ENCODE results near the gene HINT2.

The HINT2 gene

GRCh38 chr9:35847792-35848572, 33.1 kb upstream of the HINT2 start:
- DNase-seq (ENCODE audit: low read depth) = peak; percentile 18
- no peak overlapping the region for H3K4me3 ChIP-seq (ENCODE audit: low read depth, low read length)
- no peak for TF ChIP-seq CTCF (IDR thresholded peaks at IDR 0.05; ENCODE audit: low read depth, low read length, missing control alignments)
- in situ Hi-C loops (cut with HindIII; ENCODE audit: low sequenced_read_pairs) = no loop called here

DNA sequence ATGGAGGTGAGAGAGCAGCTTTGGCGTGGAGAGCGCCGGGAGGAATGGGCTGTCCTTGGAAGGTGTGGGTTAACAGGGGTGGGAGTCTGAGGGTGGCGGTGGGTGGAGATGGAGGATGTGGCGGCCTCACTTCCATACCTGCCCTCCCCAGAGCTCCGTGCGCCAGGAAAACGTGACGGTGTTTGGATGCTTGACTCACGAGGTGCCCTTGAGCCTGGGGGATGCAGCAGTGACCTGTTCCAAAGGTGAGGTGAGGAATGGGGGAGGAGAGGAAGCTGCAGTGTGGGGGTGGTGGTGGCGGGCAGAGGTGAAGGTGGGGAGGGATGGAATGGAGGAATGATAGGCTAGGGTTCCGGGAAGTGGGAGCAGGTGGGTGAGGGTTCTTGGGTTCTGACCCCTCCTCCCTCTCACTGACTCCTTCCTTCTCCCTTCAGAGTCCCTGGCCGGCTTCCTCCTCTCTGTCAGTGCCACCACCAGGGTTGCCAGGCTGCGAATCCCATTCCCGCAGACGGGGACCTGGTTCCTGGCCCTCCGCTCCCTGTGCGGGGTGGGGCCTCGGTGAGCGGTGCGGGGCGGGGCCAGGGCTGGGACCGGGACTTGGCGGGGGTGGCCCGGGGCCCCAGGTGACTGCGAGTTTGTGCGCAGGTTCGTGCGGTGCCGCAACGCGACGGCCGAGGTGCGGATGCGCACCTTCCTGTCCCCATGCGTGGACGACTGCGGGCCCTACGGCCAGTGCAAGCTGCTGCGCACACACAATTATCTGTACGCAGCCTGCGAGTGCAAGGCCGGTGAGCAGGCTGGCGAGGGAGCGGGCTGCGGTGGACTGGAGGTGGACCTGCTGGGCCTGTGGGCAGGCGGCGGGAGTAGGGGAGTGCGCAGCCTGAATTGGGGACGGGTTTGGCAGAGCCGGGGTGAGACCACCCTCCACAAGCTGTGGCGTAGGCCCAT, 31.3 kb upstream of the HINT2 start:
- H3K4me3 ChIP-seq (ENCODE audit: low read depth, low read length) = no peak overlapping the region

DNA sequence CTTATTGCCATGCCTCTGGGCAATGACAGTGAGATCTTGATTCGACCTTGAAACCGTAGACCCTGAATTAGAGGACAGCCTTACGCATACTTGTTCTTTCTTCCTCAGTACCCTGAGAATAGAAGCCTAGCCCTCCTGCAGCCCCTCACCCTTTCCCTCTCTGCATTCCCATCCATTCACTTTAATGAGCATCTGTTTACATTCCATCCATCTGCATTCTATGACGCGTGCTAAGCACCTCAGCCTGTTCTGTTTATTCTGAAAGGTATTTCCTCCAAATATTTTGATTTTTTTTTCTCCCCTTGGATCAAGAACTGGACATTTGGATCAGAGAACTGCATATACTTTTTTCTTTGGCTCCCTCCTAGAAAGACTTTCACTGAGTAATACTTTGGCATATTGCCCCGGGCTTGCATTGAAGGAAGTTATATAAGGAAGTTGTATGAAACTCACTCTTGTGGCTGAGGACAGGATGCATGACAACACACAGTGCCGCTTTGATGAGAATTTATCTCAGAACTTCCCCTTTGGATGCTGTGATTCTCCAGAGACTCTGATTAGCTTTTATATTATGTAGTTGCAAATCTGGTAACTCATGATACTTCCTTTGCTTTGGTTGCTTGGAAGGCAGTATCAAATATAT, 29.9 kb upstream of the HINT2 start:
- TF ChIP-seq CTCF (IDR thresholded peaks at IDR 0.05; ENCODE audit: low read depth, low read length, missing control alignments) = no peak
- no peak overlapping the region for H3K4me3 ChIP-seq (ENCODE audit: low read depth, low read length)
- in situ Hi-C loops (cut with HindIII; ENCODE audit: low sequenced_read_pairs) = no loop called here
- peak; percentile 74 for DNase-seq (ENCODE audit: low read depth)

More for the DNA sequence above, 31.3 kb upstream of the HINT2 start:
- TF ChIP-seq CTCF (IDR thresholded peaks at IDR 0.05; ENCODE audit: low read depth, low read length, missing control alignments) = no peak
- DNase-seq (ENCODE audit: low read depth) = no peak
- in situ Hi-C loops (cut with HindIII; ENCODE audit: low sequenced_read_pairs) = no loop called here

DNA sequence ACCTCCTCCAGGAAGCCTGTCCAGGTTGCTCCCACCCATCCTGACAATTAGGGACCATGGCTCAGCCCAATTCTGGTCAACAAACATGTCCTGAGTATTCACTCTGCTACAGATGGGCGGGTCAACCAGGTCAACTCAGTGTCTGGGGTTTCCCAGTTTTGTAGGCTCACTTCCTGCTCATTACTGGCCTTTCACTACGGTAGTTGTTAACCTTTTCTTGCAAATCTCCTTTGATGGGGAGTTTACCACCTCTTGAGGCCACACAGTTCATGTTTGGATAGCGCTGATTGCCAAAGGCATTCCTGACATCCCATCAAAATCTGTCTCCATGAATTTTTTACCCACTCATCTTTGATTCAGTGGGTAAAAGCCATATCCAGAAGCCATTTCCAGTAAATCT, 28.0 kb upstream of the HINT2 start:
- H3K4me3 ChIP-seq (ENCODE audit: low read depth, low read length) = no peak overlapping the region
- in situ Hi-C loops (cut with HindIII; ENCODE audit: low sequenced_read_pairs) = no loop called here
- no peak for TF ChIP-seq CTCF (IDR thresholded peaks at IDR 0.05; ENCODE audit: low read depth, low read length, missing control alignments)
- no peak for DNase-seq (ENCODE audit: low read depth)

DNA sequence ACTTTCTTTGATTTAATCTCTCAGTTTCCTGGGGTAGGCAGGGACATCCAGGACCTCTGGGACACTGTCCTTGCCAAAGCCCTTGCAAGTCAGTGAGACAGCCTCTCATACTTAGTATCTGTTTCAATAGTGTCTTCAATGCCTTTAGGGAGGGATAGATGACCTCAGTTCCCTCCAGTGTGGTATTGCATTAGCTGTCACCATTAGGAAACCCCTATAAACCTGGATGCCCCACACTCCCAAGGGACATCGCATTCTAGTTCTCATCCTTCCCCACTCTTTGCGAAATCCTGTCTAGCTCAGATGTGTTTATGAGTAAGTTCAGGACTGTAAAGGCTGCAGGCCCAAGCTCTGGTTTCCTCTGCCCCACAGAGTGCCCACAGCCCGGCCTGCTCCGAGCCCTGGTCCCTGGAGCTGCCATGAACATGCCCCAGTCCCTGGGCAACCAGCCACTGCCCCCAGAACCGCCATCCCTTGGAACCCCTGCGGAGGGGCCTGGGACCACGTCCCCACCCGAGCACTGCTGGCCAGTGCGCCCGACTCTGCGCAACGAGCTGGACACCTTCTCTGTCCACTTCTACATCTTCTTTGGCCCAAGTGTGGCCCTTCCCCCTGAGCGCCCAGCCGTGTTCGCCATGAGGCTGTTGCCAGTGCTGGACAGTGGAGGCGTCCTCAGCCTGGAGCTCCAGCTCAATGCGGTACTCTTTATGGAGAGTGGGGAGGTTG, 27.3 kb upstream of the HINT2 start:
- in situ Hi-C loops (cut with HindIII; ENCODE audit: low sequenced_read_pairs) = no loop called here

More for the DNA sequence above, 27.3 kb upstream of the HINT2 start:
- TF ChIP-seq CTCF (IDR thresholded peaks at IDR 0.05; ENCODE audit: low read depth, low read length, missing control alignments) = no peak
- no peak for DNase-seq (ENCODE audit: low read depth)
- no peak overlapping the region for H3K4me3 ChIP-seq (ENCODE audit: low read depth, low read length)

Data from astrocyte of the cerebellum (primary cell).